Measurements from ENCODE around the gene PITPNC1.
"Not testable (repeated sequence)": the region's sequence is repeated elsewhere in the genome, so short reads cannot be mapped to it uniquely, and the experiment has no call there.

The PITPNC1 gene

GRCh38 chr17:67613961-67614360, 236.9 kb downstream of the PITPNC1 start:
- DNase-seq (ENCODE audit: low read depth in 2 of 2, low spot score in 1 of 2) = no peak

GRCh38 chr17:67615011-67615561, 238.0 kb downstream of the PITPNC1 start:
- no peak for DNase-seq (ENCODE audit: low read depth in 2 of 2, low spot score in 1 of 2)

GRCh38 chr17:67615736-67616135, 238.7 kb downstream of the PITPNC1 start:
- DNase-seq (ENCODE audit: low read depth in 2 of 2, low spot score in 1 of 2) = no peak

GRCh38 chr17:67617304-67617899, 240.3 kb downstream of the PITPNC1 start:
- no peak for DNase-seq (ENCODE audit: low read depth in 2 of 2, low spot score in 1 of 2)

- no peak for DNase-seq (ENCODE audit: low read depth in 2 of 2, low spot score in 1 of 2)
Measured at GRCh38 chr17:67619555-67619954, 242.5 kb downstream of the PITPNC1 start.

- DNase-seq (ENCODE audit: low read depth in 2 of 2, low spot score in 1 of 2) = no peak
Measured at GRCh38 chr17:67620088-67620487, 243.0 kb downstream of the PITPNC1 start.

- no peak for DNase-seq (ENCODE audit: low read depth in 2 of 2, low spot score in 1 of 2)
Measured at GRCh38 chr17:67620636-67621035, 243.6 kb downstream of the PITPNC1 start.

- no peak for DNase-seq (ENCODE audit: low read depth in 2 of 2, low spot score in 1 of 2)
Measured at GRCh38 chr17:67623767-67624166, 246.7 kb downstream of the PITPNC1 start.

DNA sequence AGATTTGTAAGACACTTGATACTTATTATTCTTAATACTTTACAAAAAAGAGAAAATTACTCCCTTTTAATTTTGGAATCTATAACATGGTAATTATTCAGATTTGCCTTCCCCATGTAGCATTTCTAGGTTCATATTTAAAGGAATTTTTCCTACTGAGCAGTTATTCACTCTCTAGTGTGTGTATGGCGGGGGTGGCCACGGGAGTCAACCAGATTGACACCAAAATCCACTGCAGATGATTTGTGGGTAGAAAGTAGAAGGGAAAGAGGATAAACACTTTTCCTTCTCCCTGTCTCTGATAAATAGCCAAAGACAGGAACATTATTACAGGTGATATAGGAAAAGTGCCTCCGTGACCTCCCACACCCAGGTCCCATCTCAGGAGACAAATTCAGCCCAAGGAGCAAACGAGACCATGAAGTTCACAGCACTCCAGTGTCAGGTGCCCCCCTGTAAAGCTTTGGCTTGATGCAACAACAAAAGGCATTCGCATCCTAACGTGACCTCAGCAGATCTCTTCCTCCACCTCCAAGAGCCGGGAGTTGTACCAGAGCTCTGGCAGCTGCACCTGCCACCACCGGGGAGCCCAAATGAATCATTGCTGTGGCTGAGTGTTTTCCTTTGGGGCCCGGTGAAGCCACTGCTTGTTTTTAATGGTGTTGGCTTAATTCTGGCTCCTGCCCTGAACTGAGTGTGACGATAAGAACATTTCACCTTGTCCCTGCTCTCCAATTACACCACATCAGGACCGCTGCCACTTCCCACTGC, 248.0 kb downstream of the PITPNC1 start:
- DNase-seq (ENCODE audit: low read depth in 2 of 2, low spot score in 1 of 2) = no peak

- no peak for DNase-seq (ENCODE audit: low read depth in 2 of 2, low spot score in 1 of 2)
Measured at GRCh38 chr17:67625971-67626370, 248.9 kb downstream of the PITPNC1 start.

GRCh38 chr17:67628580-67629013, 251.5 kb downstream of the PITPNC1 start:
- DNase-seq (ENCODE audit: low read depth in 2 of 2, low spot score in 1 of 2) = no peak

DNA sequence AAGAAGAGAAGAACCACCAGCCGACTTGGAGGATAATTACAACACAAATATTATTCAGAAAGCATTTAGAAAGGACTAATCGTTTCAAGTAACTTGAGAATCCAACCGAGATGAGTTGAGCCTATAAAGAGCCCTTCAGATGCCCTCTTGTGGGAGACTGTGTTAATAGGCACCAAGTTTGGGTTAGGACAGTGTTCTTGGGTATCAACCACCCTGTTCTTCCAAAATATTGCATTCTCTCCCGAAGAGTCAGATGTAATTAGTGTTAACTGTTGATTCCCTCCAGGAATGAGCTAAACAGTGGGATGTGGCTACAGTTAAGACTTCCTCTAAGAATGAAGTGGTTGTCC, 252.9 kb downstream of the PITPNC1 start:
- DNase-seq (ENCODE audit: low read depth in 2 of 2, low spot score in 1 of 2) = no peak

DNA sequence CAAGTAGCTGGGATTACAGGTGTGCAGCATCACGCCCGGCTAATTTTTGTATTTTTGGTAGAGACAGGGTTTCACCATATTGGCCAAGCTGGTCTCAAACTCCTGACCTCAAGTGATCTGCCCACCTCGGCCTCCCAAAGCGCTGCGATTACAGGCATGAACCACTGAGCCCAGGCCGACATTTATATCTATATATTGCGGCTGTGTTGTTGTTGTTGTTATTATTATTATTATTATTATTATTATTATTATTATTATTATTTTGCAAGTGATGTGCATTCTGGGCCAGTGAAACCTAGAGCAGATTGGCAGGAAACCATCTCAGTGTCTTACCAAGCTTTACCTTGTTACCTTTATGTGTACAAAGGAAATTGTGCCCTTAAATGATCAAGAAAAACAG, 253.8 kb downstream of the PITPNC1 start:
- DNase-seq (ENCODE audit: low read depth in 2 of 2, low spot score in 1 of 2) = not testable (repeated sequence)

DNA sequence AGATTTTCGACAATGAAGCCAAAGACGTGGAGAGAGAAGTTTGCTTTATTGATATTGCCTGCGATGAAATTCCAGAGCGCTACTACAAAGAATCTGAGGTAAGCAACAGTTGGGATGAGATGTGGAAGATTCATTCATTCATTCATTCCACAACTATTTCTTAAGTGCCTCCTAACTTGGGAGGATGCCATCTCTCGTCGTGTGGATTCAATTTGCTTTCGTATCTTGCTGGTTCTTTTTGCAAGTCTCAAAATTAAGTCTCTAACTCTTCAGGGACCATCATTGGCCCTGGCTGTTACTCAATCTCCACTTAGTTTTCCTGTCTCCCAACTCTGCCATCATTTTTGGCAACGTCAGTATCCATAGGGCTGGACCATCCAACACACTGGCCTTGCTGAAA, 255.1 kb downstream of the PITPNC1 start:
- no peak for DNase-seq (ENCODE audit: low read depth in 2 of 2, low spot score in 1 of 2)

- DNase-seq (ENCODE audit: low read depth in 2 of 2, low spot score in 1 of 2) = no peak
Measured at GRCh38 chr17:67633751-67634211, 256.7 kb downstream of the PITPNC1 start.

DNA sequence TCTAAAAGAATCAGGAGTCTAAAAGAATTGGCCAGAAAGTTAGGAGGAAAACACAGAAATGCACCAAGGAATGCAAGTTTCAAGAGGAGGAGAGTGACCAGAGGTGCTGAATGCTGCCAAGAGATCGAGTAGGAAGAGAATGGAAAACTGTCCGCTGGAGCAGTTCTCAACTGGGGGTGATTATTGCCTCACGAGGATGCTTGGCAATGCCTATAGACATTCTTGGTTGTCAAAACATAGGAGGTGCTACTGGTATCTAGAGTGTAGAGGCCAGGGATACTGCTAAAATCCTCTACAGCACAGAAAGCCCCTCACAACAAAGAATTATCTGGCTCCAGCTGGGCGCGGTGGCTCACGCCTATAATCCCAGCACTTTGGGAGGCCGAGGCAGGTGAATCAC, 258.6 kb downstream of the PITPNC1 start:
- DNase-seq (ENCODE audit: low read depth in 2 of 2, low spot score in 1 of 2) = no peak

DNA sequence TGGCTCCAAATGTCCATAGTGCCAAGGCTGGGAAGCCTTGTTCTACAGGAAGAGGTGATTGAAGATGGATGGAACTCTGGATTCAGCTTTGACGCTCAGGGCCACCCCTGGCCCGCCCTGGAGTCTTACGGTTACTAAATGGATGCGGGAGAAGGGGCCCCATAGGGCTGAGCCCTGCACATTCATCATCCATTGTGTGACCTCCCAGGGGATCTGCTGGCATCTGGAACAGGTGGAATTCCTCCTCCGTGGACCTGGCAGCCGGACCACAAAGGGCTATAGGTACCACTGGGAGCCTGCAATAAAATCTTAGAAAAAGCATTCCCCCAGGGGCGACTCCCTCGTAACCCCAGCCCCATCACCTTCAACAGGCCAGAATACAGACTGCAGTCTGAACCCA, 259.2 kb downstream of the PITPNC1 start:
- no peak for DNase-seq (ENCODE audit: low read depth in 2 of 2, low spot score in 1 of 2)

- no peak for DNase-seq (ENCODE audit: low read depth in 2 of 2, low spot score in 1 of 2)
Measured at GRCh38 chr17:67636834-67637520, 259.9 kb downstream of the PITPNC1 start.

DNA sequence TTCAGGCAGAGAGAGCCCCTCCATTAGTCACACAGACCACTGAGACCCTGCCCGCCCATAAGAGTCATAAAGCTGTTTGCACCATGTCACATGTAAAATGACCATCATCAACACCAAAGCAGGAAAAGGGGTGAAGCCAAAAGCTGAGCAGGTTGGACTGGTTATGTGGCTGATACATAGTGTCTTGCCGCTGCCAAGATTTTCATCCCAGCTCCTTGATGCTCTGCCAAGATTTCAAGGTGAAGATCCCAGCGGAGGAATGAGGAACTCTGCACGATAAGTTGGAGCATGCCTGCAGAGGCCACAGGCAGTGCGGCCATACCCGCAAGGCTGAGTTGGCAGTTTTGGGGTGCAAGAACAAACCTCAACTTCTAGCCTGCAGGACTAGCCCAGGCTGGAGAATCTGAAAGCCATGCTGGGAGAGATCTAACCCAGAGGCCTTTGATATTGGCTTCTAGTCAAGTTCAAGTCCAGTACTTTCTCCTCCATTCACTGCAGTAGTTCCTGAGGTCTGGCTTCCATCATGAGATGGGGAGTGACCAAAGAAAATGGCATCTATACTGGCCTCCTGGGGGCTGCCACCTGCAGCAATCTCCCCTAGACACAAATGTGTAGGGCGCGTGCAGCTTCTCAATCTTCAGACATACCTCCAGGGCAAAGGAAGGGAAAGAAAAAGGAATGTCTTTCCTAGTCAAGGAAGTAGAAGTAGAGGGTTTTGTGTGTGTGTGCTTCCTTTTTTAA, 261.0 kb downstream of the PITPNC1 start:
- no peak for DNase-seq (ENCODE audit: low read depth in 2 of 2, low spot score in 1 of 2)

DNA sequence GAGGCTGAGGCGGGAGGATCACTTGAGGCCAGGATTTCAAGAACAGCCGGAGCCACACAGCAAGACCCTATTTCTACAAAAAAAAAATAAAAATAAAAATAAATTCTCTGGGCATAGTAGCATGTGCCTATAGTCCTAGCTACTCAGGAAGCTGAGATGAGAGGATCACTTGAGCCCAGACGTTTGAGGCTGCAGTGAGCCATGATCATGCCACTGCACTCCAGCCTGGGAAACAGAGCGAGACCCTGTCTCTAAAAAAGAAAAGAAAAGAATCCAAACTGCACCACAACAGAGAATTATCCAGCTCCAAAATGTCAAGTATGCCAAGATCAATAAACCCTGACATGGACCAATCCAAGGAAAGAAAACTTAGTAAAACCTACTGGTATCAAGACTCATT, 261.8 kb downstream of the PITPNC1 start:
- no peak for DNase-seq (ENCODE audit: low read depth in 2 of 2, low spot score in 1 of 2)

GRCh38 chr17:67639555-67639954, 262.5 kb downstream of the PITPNC1 start:
- DNase-seq (ENCODE audit: low read depth in 2 of 2, low spot score in 1 of 2) = no peak

Measured in stimulated activated CD8-positive, alpha-beta memory T cell treated with anti-CD3 and anti-CD28 coated beads, Interleukin-4, amount 100 ng/mL, for 1 hour (primary cell).